Measurements from ENCODE around the gene KRT31. TPM values are rescaled to one million over a fixed set of nuclear protein-coding genes. Genes with fewer than 3 reads are reported as not detected.
"Not testable (repeated sequence)": the region's sequence is repeated elsewhere in the genome, so short reads cannot be mapped to it uniquely, and the experiment has no call there.

KRT31 gene
- total and polyA plus RNA-seq, 3 experiments from 2014 or later = not detected

DNA sequence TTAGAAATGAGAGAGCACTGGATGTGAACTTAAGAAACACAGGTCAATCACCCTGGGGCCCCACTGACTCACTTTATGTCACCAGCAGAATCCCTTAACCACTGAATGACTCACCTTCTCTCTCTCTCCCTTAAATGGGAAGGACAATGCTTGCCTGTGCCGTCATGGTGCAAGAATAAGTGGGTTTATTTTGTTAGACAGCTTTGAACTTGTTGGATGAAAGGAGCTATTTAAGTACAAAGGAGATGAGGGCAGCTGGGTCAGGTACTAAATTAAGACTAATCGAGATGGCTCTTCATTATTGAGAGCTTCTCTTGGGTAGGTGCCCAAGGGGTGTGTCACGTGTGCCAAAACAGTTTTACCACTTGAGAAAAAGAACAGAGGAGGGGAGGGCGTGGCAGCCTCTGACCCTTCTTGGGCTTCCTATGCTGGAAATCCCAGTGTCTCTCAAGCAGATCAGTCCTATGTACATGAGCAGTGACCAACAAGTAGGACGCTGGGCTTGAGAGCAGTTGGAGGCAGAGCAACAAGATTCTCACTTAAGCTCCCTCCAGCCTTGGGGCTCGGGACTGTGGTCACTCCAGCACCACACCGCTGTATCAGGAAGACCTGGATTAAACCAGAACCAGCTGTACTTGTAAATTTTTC lies 6.7 kb upstream of the KRT31 start:
- ChIA-PET POLR2A (interaction anchor here (0.6 kb wide), 1 partner anchor 119 kb away, joined by 3 read pairs; no protein-coding TSS in a partner anchor), CTCF (no interaction called here)
- no peaks in the 10 kb centered on the region for H3K36me3 ChIP-seq (ENCODE audit: insufficient read depth, low read length)
- Mint-ChIP-seq H3K4me1 (peaks cover 33 to 40% (median 38%) of the 10 kb centered on the region in 3 donors), H3K27me3 (peaks cover 3 to 11% of the 10 kb centered on the region in 2 donors), H3K36me3 (peaks cover 0 to 3% (median 1%) of the 10 kb centered on the region in 3 donors), H3K4me3 (peak overlapping the region in 2 of 7 donors; percentile 18 to 36), H3K9me3 (no peaks in the 10 kb centered on the region), H3K27ac (peak overlapping the region in 6 of 8 donors; percentile 19 to 92 (median 37))
- H3K27ac ChIP-seq (ENCODE audit: low read depth, low read length) = no peak overlapping the region
- H3K4me1 ChIP-seq (ENCODE audit: insufficient read depth, low read length) = peaks cover 23% of the 10 kb centered on the region
- peak in 1 of 5 donors; percentile 5 for DNase-seq
- no peaks in the 10 kb centered on the region for H3K27me3 ChIP-seq (ENCODE audit: insufficient read depth, low read length, poor library complexity, severe bottlenecking)
- H3K4me3 ChIP-seq (ENCODE audit: low read length) = no peak overlapping the region
- no peaks in the 10 kb centered on the region for H3K9me3 ChIP-seq (ENCODE audit: low read length)

DNA sequence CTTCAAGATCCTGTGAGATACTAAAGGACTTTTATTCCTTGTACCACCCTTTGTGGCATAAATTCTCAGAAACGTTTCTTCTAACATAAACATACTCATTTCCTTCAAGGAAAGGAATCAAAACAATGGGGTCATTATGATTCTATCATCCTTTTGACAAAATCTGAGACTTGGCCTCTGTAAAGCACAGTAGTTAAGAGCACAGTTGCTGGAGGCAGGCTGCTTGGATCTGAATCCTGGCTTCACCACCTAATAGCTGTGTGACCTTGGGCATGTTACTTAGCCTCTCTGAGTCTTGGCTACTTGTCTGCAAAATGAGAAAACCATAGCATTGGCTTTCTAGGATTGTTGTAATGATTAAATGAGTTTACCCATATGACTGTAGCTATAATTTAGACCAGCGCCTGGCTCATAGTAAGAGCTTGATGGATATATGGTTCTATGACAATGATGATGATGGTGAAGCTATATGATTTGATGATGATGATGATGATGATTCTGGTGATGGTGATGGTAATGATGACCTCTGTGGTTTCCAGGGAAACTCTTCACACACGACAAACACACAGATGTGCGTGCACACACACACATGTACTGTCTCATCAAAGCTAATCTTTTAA lies 6.1 kb upstream of the KRT31 start:
- Histone ChIP-seq H3K4me1 (ENCODE audit: insufficient read depth, low read length) (peaks cover 17% of the 10 kb centered on the region), H3K36me3 (ENCODE audit: insufficient read depth, low read length) (no peaks in the 10 kb centered on the region), H3K4me3 (ENCODE audit: low read length) (no peak overlapping the region), H3K27ac (ENCODE audit: low read depth, low read length) (no peak overlapping the region), H3K9me3 (ENCODE audit: low read length) (no peaks in the 10 kb centered on the region), H3K27me3 (ENCODE audit: insufficient read depth, low read length, poor library complexity, severe bottlenecking) (no peaks in the 10 kb centered on the region)
- peak overlapping the region in 6 of 8 donors; percentile 15 to 68 (median 23) for H3K27ac Mint-ChIP-seq
- no peaks in the 10 kb centered on the region for H3K9me3 Mint-ChIP-seq
- peaks cover 0 to 3% (median 1%) of the 10 kb centered on the region in 3 donors for H3K36me3 Mint-ChIP-seq
- H3K4me1 Mint-ChIP-seq = peaks cover 27 to 34% (median 33%) of the 10 kb centered on the region in 3 donors
- peak overlapping the region in 2 of 7 donors; percentile 11 to 36 for H3K4me3 Mint-ChIP-seq
- no peak for DNase-seq
- H3K27me3 Mint-ChIP-seq = peaks cover 3 to 11% of the 10 kb centered on the region in 2 donors
- POLR2A ChIA-PET = interaction anchor here (0.6 kb wide), 1 partner anchor 119 kb away, joined by 3 read pairs; no protein-coding TSS in a partner anchor
- CTCF ChIA-PET = no interaction called here

DNA sequence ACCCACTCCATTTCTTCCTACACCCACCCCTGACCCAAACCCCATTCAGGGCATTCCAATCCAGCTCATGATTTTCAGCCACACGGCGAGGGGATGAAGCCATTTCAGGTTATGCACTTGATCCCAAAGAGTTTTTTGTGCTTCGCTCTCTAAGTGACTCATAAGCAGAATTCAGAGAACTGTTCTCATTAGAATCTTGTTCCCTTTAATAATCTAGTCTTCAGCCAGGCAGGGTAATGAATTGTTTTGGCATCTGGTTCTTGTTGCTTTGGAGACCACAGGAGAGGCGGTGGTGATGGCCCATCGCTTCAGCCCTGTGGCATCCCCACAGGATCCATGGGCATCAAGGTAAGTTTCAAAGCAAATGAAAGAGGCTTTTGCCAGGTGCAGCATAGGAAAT lies 4.8 kb upstream of the KRT31 start:
- H3K27me3 ChIP-seq (ENCODE audit: insufficient read depth, low read length, poor library complexity, severe bottlenecking) = no peaks in the 10 kb centered on the region
- Mint-ChIP-seq H3K27ac (peak overlapping the region in 1 of 8 donors; percentile 77), H3K4me3 (peak overlapping the region in 1 of 7 donors; percentile 23), H3K36me3 (peaks cover 0 to 3% (median 1%) of the 10 kb centered on the region in 3 donors), H3K4me1 (peaks cover 25 to 34% (median 30%) of the 10 kb centered on the region in 3 donors), H3K9me3 (no peaks in the 10 kb centered on the region), H3K27me3 (peaks cover 3 to 17% of the 10 kb centered on the region in 2 donors)
- ChIA-PET POLR2A (no interaction called here), CTCF (no interaction called here)
- no peak overlapping the region for H3K4me3 ChIP-seq (ENCODE audit: low read length)
- H3K27ac ChIP-seq (ENCODE audit: low read depth, low read length) = no peak overlapping the region
- no peaks in the 10 kb centered on the region for H3K9me3 ChIP-seq (ENCODE audit: low read length)
- DNase-seq = no peak
- peaks cover 15% of the 10 kb centered on the region for H3K4me1 ChIP-seq (ENCODE audit: insufficient read depth, low read length)
- H3K36me3 ChIP-seq (ENCODE audit: insufficient read depth, low read length) = no peaks in the 10 kb centered on the region

DNA sequence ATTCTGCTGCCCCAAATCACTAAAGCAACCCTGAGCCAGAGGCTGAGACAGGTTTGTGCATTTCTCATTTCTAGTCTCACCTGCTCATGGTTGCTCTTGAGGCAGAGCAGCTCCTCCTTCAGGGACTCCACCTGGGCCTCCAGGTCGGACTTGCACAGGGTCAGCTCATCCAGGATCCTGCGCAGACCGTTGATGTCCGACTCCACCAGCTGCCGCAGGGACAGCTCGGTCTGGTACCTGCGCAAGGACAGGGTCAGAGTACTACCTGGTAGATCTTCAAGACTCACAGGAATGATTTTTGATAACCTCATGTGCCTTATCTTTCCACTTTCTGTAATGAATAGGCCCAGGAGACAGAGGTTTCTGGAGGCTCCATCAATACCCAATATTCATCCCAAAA lies 1.1 kb downstream of the KRT31 start:
- H3K27me3 ChIP-seq (ENCODE audit: insufficient read depth, low read length, poor library complexity, severe bottlenecking) = no peaks in the 10 kb centered on the region
- H3K4me3 ChIP-seq (ENCODE audit: low read length) = no peak overlapping the region
- H3K27ac Mint-ChIP-seq = peak overlapping the region in 1 of 8 donors; percentile 22
- no peaks in the 10 kb centered on the region for H3K36me3 ChIP-seq (ENCODE audit: insufficient read depth, low read length)
- DNase-seq = no peak
- H3K36me3 Mint-ChIP-seq = peaks cover 0 to 9% (median 1%) of the 10 kb centered on the region in 3 donors
- ChIA-PET POLR2A (interaction anchor here (0.7 kb wide), 1 partner anchor 62 kb away, joined by 5 read pairs; no protein-coding TSS in a partner anchor), CTCF (no interaction called here)
- H3K4me3 Mint-ChIP-seq = no peak overlapping the region
- H3K27me3 Mint-ChIP-seq = peaks cover 9 to 31% of the 10 kb centered on the region in 2 donors
- no peak overlapping the region for H3K27ac ChIP-seq (ENCODE audit: low read depth, low read length)
- no peaks in the 10 kb centered on the region for H3K9me3 ChIP-seq (ENCODE audit: low read length)
- H3K9me3 Mint-ChIP-seq = no peaks in the 10 kb centered on the region
- H3K4me1 Mint-ChIP-seq = peaks cover 3 to 6% (median 5%) of the 10 kb centered on the region in 3 donors
- H3K4me1 ChIP-seq (ENCODE audit: insufficient read depth, low read length) = no peaks in the 10 kb centered on the region

DNA sequence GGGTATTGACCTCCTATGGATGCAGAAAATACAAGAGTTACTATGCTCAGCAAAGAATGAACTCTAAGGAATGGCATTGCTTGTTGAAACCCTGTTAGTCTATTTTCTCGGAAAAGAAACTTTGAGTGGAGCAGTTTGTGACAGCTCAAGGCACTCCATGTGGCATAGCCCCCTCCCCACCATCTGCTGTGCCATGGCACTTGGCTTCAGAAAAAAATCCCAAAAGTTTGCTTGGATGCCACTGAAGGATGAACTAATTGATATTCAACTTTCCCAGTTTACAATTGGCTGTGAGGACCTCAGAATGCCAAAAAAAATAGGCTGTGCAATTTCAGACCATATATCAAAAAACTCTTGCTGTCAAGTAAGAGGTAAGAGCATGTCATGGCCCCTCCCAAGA lies 1.8 kb downstream of the KRT31 start:
- H3K4me1 ChIP-seq (ENCODE audit: insufficient read depth, low read length) = no peaks in the 10 kb centered on the region
- no peak overlapping the region for H3K4me3 ChIP-seq (ENCODE audit: low read length)
- no peak for DNase-seq
- peaks cover 3 to 6% (median 5%) of the 10 kb centered on the region in 3 donors for H3K4me1 Mint-ChIP-seq
- no peak overlapping the region for H3K27ac Mint-ChIP-seq
- H3K9me3 ChIP-seq (ENCODE audit: low read length) = no peaks in the 10 kb centered on the region
- ChIA-PET CTCF (no interaction called here), POLR2A (interaction anchor here (0.7 kb wide), 1 partner anchor 63 kb away, joined by 5 read pairs; no protein-coding TSS in a partner anchor)
- peaks cover 0 to 5% (median 1%) of the 10 kb centered on the region in 3 donors for H3K36me3 Mint-ChIP-seq
- H3K9me3 Mint-ChIP-seq = no peaks in the 10 kb centered on the region
- H3K27me3 ChIP-seq (ENCODE audit: insufficient read depth, low read length, poor library complexity, severe bottlenecking) = no peaks in the 10 kb centered on the region
- H3K27me3 Mint-ChIP-seq = peaks cover 9 to 38% of the 10 kb centered on the region in 2 donors
- H3K27ac ChIP-seq (ENCODE audit: low read depth, low read length) = no peak overlapping the region
- H3K36me3 ChIP-seq (ENCODE audit: insufficient read depth, low read length) = no peaks in the 10 kb centered on the region
- H3K4me3 Mint-ChIP-seq = no peak overlapping the region

DNA sequence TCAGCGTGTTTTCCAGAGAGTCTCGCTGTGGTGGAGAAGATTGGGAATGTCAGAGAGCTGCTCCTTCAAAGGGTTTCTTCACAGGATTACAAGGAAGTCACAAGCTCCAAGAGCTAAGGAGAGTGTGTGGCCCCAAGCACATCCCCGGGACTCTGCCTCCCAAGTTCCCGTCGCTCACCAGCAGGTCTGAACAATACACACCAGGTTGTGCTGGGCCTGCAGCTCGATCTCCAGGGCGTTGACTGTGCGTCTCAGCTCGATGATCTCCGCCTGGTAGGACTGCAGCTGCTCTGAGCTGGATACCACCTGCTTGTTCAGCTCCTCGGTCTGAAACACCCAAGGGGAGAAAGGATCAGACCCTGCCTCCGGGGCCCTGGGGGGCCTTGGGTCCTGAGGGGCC lies 2.4 kb downstream of the KRT31 start:
- H3K27ac Mint-ChIP-seq; H3K4me1 Mint-ChIP-seq; H3K27me3 ChIP-seq (ENCODE audit: insufficient read depth, low read length, poor library complexity, severe bottlenecking); H3K4me3 Mint-ChIP-seq; CTCF ChIA-PET; H3K9me3 Mint-ChIP-seq; H3K4me1 ChIP-seq (ENCODE audit: insufficient read depth, low read length); H3K4me3 ChIP-seq (ENCODE audit: low read length); DNase-seq; H3K9me3 ChIP-seq (ENCODE audit: low read length); H3K27ac ChIP-seq (ENCODE audit: low read depth, low read length); H3K36me3 Mint-ChIP-seq; POLR2A ChIA-PET; H3K36me3 ChIP-seq (ENCODE audit: insufficient read depth, low read length): not testable (repeated sequence)
- peaks cover 10 to 42% of the 10 kb centered on the region in 2 donors for H3K27me3 Mint-ChIP-seq

DNA sequence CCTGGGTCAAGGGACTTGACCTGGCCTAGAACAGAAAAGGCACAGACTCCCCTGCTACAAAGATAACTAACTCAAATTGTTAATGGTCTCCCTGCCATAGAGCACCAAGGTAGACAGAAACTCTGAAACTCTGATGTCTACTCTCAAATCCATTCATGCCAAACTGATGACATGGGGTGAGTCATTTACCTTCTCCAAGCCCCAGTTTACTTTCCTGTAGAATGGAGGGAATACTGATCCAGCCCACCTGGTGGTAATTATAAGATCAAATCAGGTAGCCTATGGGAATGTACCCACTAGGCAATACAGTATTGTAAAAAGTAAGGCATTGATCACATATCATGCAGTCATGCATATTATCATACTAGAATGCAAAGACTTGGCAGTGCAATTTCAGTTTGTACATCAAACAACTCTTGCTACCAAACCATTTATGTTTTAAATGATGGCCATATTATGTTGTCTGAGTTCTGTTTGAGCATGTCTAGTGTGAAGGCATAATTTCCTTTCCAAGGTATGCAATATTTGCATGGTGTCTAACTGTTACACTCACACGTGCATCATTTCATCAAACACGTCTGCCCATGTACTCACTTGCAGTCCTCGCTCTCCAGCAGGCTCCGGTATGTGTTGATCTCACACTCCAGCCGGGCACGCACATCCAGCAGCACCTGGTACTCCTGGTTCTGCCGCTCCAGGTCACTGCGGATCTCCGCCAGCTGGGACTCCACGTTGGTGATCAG lies 3.0 kb downstream of the KRT31 start:
- H3K9me3 Mint-ChIP-seq = no peaks in the 10 kb centered on the region
- H3K4me1 Mint-ChIP-seq = peaks cover under 1 to 4% (median 4%) of the 10 kb centered on the region in 3 donors
- ChIA-PET POLR2A (no interaction called here), CTCF (no interaction called here)
- Histone ChIP-seq H3K27ac (ENCODE audit: low read depth, low read length) (no peak overlapping the region), H3K36me3 (ENCODE audit: insufficient read depth, low read length) (no peaks in the 10 kb centered on the region), H3K9me3 (ENCODE audit: low read length) (no peaks in the 10 kb centered on the region), H3K4me3 (ENCODE audit: low read length) (no peak overlapping the region), H3K4me1 (ENCODE audit: insufficient read depth, low read length) (no peaks in the 10 kb centered on the region), H3K27me3 (ENCODE audit: insufficient read depth, low read length, poor library complexity, severe bottlenecking) (no peaks in the 10 kb centered on the region)
- H3K27ac Mint-ChIP-seq = no peak overlapping the region
- H3K27me3 Mint-ChIP-seq = peaks cover 14 to 44% of the 10 kb centered on the region in 2 donors
- DNase-seq = no peak
- no peak overlapping the region for H3K4me3 Mint-ChIP-seq
- H3K36me3 Mint-ChIP-seq = peaks cover 0 to 5% (median 2%) of the 10 kb centered on the region in 3 donors

DNA sequence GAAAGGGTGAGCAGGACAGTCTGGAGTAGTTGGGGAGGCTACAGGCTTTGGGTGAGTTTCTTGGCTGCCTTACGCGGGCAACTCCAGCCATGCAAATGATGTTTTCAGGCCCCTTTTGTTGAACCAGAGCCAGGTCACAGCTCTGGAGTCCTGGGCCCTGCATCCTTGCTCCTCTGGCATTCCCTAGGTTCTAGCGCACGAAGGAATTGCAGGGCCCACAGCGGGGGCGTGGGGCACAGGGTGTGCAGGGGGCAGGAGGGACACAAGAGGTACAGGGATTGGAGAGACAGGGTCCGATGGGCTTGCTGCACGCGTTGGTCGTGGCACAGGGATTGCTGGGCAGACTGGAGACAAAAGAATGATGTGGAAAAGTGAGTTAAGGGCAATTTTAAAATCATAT lies 3.6 kb downstream of the KRT31 start:
- Histone ChIP-seq H3K27ac (ENCODE audit: low read depth, low read length) (no peak overlapping the region), H3K27me3 (ENCODE audit: insufficient read depth, low read length, poor library complexity, severe bottlenecking) (no peaks in the 10 kb centered on the region), H3K4me3 (ENCODE audit: low read length) (no peak overlapping the region), H3K4me1 (ENCODE audit: insufficient read depth, low read length) (no peaks in the 10 kb centered on the region), H3K36me3 (ENCODE audit: insufficient read depth, low read length) (no peaks in the 10 kb centered on the region), H3K9me3 (ENCODE audit: low read length) (no peaks in the 10 kb centered on the region)
- POLR2A ChIA-PET = no interaction called here
- Mint-ChIP-seq H3K27ac (no peak overlapping the region), H3K9me3 (peaks cover 0 to 3% (median 0%) of the 10 kb centered on the region in 5 donors), H3K4me3 (no peak overlapping the region), H3K36me3 (peaks cover 0 to 10% (median 2%) of the 10 kb centered on the region in 3 donors), H3K4me1 (peaks cover 0 to 3% (median 0%) of the 10 kb centered on the region in 3 donors), H3K27me3 (peaks cover 12 to 40% of the 10 kb centered on the region in 2 donors)
- CTCF ChIA-PET = no interaction called here
- no peak for DNase-seq
